GM23338 (cell line): ENCODE measurements around the gene KCNQ5. TPM values are rescaled to one million over a fixed set of nuclear protein-coding genes. Genes with fewer than 3 reads are reported as not detected.

Experiments
- ATAC-seq: fragments of 200-7000 bp; cut with Tn5 transposase; 3 replicates; pipeline ENCODE4 v1.9.1; 2020
- DNase-seq: peaks from one replicate; pipeline ENCODE4 v3.0.0-alpha.2; 2015; ENCODE audit warnings: low spot score
- H2AFZ ChIP-seq: fragments of 200-600 bp; sonication (generic); 2 replicates; pipeline ENCODE4 v1.8.0; 2016; ENCODE audit warnings: antibody characterized with exemption, mild to moderate bottlenecking, moderate library complexity
- H3F3A ChIP-seq: fragments of 200-600 bp; sonication (generic); replicated peaks from 2 replicates; pipeline ENCODE4 v1.8.0; 2017; ENCODE audit warnings: antibody characterized with exemption, mixed run types, low read depth
- H3K27ac ChIP-seq: fragments of 200-600 bp; sonication (generic); 2 replicates; pipeline ENCODE4 v1.6.1; 2016; ENCODE audit warnings: low read depth
- H3K27me3 ChIP-seq: fragments of 200-600 bp; sonication (generic); 2 replicates; pipeline ENCODE4 v1.8.0; 2016; ENCODE audit warnings: mild to moderate bottlenecking, mixed run types, moderate library complexity; ENCODE audit not compliant: insufficient read depth
- H3K36me3 ChIP-seq: fragments of 200-600 bp; sonication (generic); 2 replicates; pipeline ENCODE4 v1.8.0; 2016; ENCODE audit warnings: mild to moderate bottlenecking; ENCODE audit not compliant: insufficient read depth
- H3K4me1 ChIP-seq: fragments of 200-600 bp; sonication (generic); 2 replicates; pipeline ENCODE4 v1.8.0; 2016; ENCODE audit warnings: mild to moderate bottlenecking, moderate library complexity; ENCODE audit not compliant: insufficient read depth
- H3K4me2 ChIP-seq: fragments of 200-600 bp; sonication (generic); 2 replicates; pipeline ENCODE4 v1.7.1; 2017; ENCODE audit warnings: mixed run types
- H3K4me3 ChIP-seq: fragments of 200-600 bp; sonication (generic); 2 replicates; pipeline ENCODE4 v1.6.1; 2016; ENCODE audit warnings: mixed run types
- H3K79me2 ChIP-seq: fragments of 200-600 bp; sonication (generic); replicated peaks from 2 replicates; pipeline ENCODE4 v1.8.0; 2017; ENCODE audit warnings: mild to moderate bottlenecking; ENCODE audit not compliant: insufficient read depth
- H3K9me2 ChIP-seq: fragments of 200-600 bp; sonication (generic); 2 replicates; pipeline ENCODE4 v1.8.0; 2017; ENCODE audit not compliant: insufficient read depth
- H4K20me1 ChIP-seq: fragments of 200-600 bp; sonication (generic); replicated peaks from 2 replicates; pipeline ENCODE4 v1.8.0; 2017; ENCODE audit warnings: mild to moderate bottlenecking; ENCODE audit not compliant: insufficient read depth
- H3K27ac Mint-ChIP-seq: 2 replicates; pipeline ENCODE4 v1.8.0; 2020; ENCODE audit warnings: inconsistent platforms, mild to moderate bottlenecking, moderate library complexity, mixed read lengths
- H3K27me3 Mint-ChIP-seq: 3 replicates; pipeline ENCODE4 v1.8.0; 2022; ENCODE audit warnings: low read depth, mild to moderate bottlenecking, moderate library complexity, mixed read lengths, inconsistent platforms; ENCODE audit not compliant: insufficient read depth, poor library complexity
- H3K36me3 Mint-ChIP-seq: 3 replicates; pipeline ENCODE4 v1.8.0; 2021; ENCODE audit warnings: low read depth, mild to moderate bottlenecking, inconsistent platforms, moderate library complexity, mixed read lengths
- H3K4me1 Mint-ChIP-seq: 3 replicates; pipeline ENCODE4 v1.8.0; 2020; ENCODE audit warnings: mild to moderate bottlenecking, inconsistent platforms, mixed read lengths
- H3K4me3 Mint-ChIP-seq: 3 replicates; pipeline ENCODE4 v1.8.0; 2021; ENCODE audit warnings: moderate library complexity, mild to moderate bottlenecking, inconsistent platforms, mixed read lengths
- H3K9me3 Mint-ChIP-seq: 3 replicates; pipeline ENCODE4 v1.8.0; 2020; ENCODE audit warnings: moderate library complexity, mild to moderate bottlenecking, inconsistent platforms, mixed read lengths
- CREB1 ChIP-seq: fragments of 250-450 bp; sonication (Bioruptor Pico); IDR thresholded peaks from 2 replicates; pipeline ENCODE4 v1.5.0; 2020; ENCODE audit warnings: low read depth, mild to moderate bottlenecking, moderate library complexity
- ETS1 ChIP-seq: IDR thresholded peaks from 2 replicates; pipeline ENCODE4 v1.6.1; 2016; ENCODE audit warnings: antibody characterized with exemption
- EZH2 ChIP-seq: fragments of 200-600 bp; sonication (generic); IDR thresholded peaks from one replicate; pipeline ENCODE4 v1.8.0; 2017; ENCODE audit warnings: antibody characterized with exemption, mild to moderate bottlenecking, low read depth; ENCODE audit not compliant: unreplicated experiment
- EZH2phosphoT487 ChIP-seq: fragments of 200-600 bp; sonication (generic); IDR thresholded peaks from one replicate; pipeline ENCODE4 v1.8.1; 2018; ENCODE audit warnings: antibody characterized with exemption; ENCODE audit not compliant: unreplicated experiment
- JUNB ChIP-seq: IDR thresholded peaks from one replicate; pipeline ENCODE4 v1.6.1; 2016; ENCODE audit warnings: antibody characterized with exemption; ENCODE audit not compliant: unreplicated experiment
- NANOG ChIP-seq: IDR thresholded peaks from 2 replicates; pipeline ENCODE4 v1.6.1; 2016; ENCODE audit warnings: antibody characterized with exemption, borderline replicate concordance
- POLR2AphosphoS5 ChIP-seq: IDR thresholded peaks from 2 replicates; pipeline ENCODE4 v1.6.1; 2016; ENCODE audit warnings: antibody characterized with exemption, low read depth
- STAT1 ChIP-seq: IDR thresholded peaks from one replicate; pipeline ENCODE4 v1.6.1; 2016; ENCODE audit warnings: antibody characterized with exemption; ENCODE audit not compliant: unreplicated experiment
- ZNF114 ChIP-seq: fragments of 250-450 bp; sonication (Bioruptor Pico); IDR thresholded peaks from 2 replicates; pipeline ENCODE4 v1.5.0; 2020; ENCODE audit warnings: mild to moderate bottlenecking, moderate library complexity
- ZNF331 ChIP-seq: fragments of 250-450 bp; sonication (Bioruptor Pico); IDR thresholded peaks from 2 replicates; pipeline ENCODE4 v1.5.0; 2020; ENCODE audit warnings: low read depth, mild to moderate bottlenecking, moderate library complexity
- polyA plus RNA-seq: library from polyadenylated mRNA; unstranded; fragments of >200 nt; fragmentation: Nextera tagmentation; extraction: Ambion mirVana; gene quantifications from 2 replicates; pipeline ENCODE4 v1.2.1, GENCODE V29; 2016
- total RNA-seq: library from RNA; depleted of rRNA; stranded (reverse); fragments of >200 nt; shearing (Covaris generic); gene quantifications from 2 replicates; pipeline ENCODE4 v1.2.3, GENCODE V29; 2014
- TF ChIP-seq, protein P1 (sequence below), 2 experiments: fragments of 200-600 bp in 1 of 2; sonication (generic) in 1 of 2; conservative IDR thresholded peaks; 2 replicates each; pipeline versions ENCODE4 v1.5.1 to v1.6.1; 2016 to 2017; ENCODE audit warnings: antibody characterized with exemption in 2 of 2, low read depth in 2 of 2, mild to moderate bottlenecking in 2 of 2, moderate library complexity in 1 of 2
- TF ChIP-seq, protein P2 (sequence below): IDR thresholded peaks from one replicate; pipeline ENCODE4 v1.6.1; 2018; ENCODE audit warnings: antibody characterized with exemption; ENCODE audit not compliant: unreplicated experiment
- TF ChIP-seq, protein P3 (sequence below): fragments of 250-450 bp; sonication (Bioruptor Pico); IDR thresholded peaks from 2 replicates; pipeline ENCODE4 v1.5.0; 2020; ENCODE audit warnings: mild to moderate bottlenecking, moderate library complexity

The KCNQ5 gene
- total and polyA plus RNA-seq, 2 experiments from 2014 or later, result 0.68 to 0.87 TPM

DNA sequence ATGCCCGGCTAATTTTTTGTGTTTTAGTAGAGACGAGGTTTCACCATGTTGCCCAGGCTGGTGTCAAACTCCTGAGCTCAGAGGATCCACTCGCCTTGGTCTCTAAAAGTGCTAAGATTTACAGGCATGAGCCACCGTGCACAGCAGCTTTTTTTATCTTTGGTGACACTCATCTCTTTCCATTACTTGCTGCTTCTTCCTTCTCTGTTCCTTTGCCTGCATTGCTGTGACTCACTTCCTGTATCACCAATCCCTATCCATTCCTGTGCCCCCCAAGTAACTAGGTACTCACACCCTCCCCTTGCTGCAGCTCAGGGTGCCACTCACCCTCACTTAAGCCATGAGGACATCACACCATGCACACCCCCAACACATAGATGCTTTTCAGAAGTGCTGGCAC lies 578.9 kb downstream of the KCNQ5 start:
- no peak overlapping the region for H3K4me2 ChIP-seq
- peaks cover 15% of the 10 kb centered on the region; the same call in 2 of the 3 replicates for H3K9me3 Mint-ChIP-seq

More for the DNA sequence above, 578.9 kb downstream of the KCNQ5 start:
- H3K79me2 ChIP-seq, result no peaks in the 10 kb centered on the region
- Mint-ChIP-seq H3K27me3 (peaks cover 15% of the 10 kb centered on the region), H3K36me3 (peaks cover 5% of the 10 kb centered on the region; the same call in 1 of the 3 replicates), H3K4me3 (no peak overlapping the region), H3K4me1 (peaks cover 45% of the 10 kb centered on the region), H3K27ac (no peak overlapping the region)
- no peaks in the 10 kb centered on the region for H4K20me1 ChIP-seq
- peak overlapping the region; percentile 47; the same call in 1 of the 2 replicates for H2AFZ ChIP-seq
- no peaks in the 10 kb centered on the region for H3F3A ChIP-seq
- DNase-seq (no peak), ATAC-seq (no peak)
- no peaks in the 10 kb centered on the region for H3K27me3 ChIP-seq
- no peak overlapping the region for H3K27ac ChIP-seq
- no peak for TF ChIP-seq STAT1
- TF ChIP-seq NANOG, result no peak
- TF ChIP-seq POLR2AphosphoS5, result no peak
- no peak for TF ChIP-seq ZNF331 (CRISPR knock-in tag)
- TF ChIP-seq, protein P1, sequence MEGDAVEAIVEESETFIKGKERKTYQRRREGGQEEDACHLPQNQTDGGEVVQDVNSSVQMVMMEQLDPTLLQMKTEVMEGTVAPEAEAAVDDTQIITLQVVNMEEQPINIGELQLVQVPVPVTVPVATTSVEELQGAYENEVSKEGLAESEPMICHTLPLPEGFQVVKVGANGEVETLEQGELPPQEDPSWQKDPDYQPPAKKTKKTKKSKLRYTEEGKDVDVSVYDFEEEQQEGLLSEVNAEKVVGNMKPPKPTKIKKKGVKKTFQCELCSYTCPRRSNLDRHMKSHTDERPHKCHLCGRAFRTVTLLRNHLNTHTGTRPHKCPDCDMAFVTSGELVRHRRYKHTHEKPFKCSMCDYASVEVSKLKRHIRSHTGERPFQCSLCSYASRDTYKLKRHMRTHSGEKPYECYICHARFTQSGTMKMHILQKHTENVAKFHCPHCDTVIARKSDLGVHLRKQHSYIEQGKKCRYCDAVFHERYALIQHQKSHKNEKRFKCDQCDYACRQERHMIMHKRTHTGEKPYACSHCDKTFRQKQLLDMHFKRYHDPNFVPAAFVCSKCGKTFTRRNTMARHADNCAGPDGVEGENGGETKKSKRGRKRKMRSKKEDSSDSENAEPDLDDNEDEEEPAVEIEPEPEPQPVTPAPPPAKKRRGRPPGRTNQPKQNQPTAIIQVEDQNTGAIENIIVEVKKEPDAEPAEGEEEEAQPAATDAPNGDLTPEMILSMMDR (conservative IDR thresholded peaks at IDR 0.05; ENCODE audit: low read depth in 2 of 2), result no peak
- TF ChIP-seq EZH2phosphoT487, result no peak
- TF ChIP-seq ZNF114, result no peak
- TF ChIP-seq, protein P2, sequence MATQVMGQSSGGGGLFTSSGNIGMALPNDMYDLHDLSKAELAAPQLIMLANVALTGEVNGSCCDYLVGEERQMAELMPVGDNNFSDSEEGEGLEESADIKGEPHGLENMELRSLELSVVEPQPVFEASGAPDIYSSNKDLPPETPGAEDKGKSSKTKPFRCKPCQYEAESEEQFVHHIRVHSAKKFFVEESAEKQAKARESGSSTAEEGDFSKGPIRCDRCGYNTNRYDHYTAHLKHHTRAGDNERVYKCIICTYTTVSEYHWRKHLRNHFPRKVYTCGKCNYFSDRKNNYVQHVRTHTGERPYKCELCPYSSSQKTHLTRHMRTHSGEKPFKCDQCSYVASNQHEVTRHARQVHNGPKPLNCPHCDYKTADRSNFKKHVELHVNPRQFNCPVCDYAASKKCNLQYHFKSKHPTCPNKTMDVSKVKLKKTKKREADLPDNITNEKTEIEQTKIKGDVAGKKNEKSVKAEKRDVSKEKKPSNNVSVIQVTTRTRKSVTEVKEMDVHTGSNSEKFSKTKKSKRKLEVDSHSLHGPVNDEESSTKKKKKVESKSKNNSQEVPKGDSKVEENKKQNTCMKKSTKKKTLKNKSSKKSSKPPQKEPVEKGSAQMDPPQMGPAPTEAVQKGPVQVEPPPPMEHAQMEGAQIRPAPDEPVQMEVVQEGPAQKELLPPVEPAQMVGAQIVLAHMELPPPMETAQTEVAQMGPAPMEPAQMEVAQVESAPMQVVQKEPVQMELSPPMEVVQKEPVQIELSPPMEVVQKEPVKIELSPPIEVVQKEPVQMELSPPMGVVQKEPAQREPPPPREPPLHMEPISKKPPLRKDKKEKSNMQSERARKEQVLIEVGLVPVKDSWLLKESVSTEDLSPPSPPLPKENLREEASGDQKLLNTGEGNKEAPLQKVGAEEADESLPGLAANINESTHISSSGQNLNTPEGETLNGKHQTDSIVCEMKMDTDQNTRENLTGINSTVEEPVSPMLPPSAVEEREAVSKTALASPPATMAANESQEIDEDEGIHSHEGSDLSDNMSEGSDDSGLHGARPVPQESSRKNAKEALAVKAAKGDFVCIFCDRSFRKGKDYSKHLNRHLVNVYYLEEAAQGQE, result no peak
- TF ChIP-seq EZH2, result no peak
- no peak for TF ChIP-seq ETS1
- TF ChIP-seq, protein P3, sequence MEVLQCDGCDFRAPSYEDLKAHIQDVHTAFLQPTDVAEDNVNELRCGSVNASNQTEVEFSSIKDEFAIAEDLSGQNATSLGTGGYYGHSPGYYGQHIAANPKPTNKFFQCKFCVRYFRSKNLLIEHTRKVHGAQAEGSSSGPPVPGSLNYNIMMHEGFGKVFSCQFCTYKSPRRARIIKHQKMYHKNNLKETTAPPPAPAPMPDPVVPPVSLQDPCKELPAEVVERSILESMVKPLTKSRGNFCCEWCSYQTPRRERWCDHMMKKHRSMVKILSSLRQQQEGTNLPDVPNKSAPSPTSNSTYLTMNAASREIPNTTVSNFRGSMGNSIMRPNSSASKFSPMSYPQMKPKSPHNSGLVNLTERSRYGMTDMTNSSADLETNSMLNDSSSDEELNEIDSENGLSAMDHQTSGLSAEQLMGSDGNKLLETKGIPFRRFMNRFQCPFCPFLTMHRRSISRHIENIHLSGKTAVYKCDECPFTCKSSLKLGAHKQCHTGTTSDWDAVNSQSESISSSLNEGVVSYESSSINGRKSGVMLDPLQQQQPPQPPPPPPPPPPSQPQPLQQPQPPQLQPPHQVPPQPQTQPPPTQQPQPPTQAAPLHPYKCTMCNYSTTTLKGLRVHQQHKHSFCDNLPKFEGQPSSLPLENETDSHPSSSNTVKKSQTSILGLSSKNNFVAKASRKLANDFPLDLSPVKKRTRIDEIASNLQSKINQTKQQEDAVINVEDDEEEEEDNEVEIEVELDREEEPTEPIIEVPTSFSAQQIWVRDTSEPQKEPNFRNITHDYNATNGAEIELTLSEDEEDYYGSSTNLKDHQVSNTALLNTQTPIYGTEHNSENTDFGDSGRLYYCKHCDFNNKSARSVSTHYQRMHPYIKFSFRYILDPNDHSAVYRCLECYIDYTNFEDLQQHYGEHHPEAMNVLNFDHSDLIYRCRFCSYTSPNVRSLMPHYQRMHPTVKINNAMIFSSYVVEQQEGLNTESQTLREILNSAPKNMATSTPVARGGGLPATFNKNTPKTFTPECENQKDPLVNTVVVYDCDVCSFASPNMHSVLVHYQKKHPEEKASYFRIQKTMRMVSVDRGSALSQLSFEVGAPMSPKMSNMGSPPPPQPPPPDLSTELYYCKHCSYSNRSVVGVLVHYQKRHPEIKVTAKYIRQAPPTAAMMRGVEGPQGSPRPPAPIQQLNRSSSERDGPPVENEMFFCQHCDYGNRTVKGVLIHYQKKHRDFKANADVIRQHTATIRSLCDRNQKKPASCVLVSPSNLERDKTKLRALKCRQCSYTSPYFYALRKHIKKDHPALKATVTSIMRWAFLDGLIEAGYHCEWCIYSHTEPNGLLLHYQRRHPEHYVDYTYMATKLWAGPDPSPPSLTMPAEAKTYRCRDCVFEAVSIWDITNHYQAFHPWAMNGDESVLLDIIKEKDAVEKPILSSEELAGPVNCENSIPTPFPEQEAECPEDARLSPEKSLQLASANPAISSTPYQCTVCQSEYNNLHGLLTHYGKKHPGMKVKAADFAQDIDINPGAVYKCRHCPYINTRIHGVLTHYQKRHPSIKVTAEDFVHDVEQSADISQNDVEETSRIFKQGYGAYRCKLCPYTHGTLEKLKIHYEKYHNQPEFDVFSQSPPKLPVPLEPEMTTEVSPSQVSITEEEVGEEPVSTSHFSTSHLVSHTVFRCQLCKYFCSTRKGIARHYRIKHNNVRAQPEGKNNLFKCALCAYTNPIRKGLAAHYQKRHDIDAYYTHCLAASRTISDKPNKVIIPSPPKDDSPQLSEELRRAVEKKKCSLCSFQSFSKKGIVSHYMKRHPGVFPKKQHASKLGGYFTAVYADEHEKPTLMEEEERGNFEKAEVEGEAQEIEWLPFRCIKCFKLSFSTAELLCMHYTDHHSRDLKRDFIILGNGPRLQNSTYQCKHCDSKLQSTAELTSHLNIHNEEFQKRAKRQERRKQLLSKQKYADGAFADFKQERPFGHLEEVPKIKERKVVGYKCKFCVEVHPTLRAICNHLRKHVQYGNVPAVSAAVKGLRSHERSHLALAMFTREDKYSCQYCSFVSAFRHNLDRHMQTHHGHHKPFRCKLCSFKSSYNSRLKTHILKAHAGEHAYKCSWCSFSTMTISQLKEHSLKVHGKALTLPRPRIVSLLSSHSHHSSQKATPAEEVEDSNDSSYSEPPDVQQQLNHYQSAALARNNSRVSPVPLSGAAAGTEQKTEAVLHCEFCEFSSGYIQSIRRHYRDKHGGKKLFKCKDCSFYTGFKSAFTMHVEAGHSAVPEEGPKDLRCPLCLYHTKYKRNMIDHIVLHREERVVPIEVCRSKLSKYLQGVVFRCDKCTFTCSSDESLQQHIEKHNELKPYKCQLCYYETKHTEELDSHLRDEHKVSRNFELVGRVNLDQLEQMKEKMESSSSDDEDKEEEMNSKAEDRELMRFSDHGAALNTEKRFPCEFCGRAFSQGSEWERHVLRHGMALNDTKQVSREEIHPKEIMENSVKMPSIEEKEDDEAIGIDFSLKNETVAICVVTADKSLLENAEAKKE (CRISPR knock-in tag), result no peak
- no peak for TF ChIP-seq JUNB
- no peak for TF ChIP-seq CREB1 (CRISPR knock-in tag)
- peaks cover 34% of the 10 kb centered on the region for H3K4me1 ChIP-seq
- H3K36me3 ChIP-seq, result no peaks in the 10 kb centered on the region
- no peak overlapping the region for H3K4me3 ChIP-seq
- H3K9me2 ChIP-seq, result 0 out of 2 replicates have a peak, but pooled peaks cover 2% of the 10 kb centered on the region
